Lower leg skin (tissue), 4 donors: ENCODE results near the gene RAB8A. TPM values are rescaled to one million over a fixed set of nuclear protein-coding genes. Genes with fewer than 3 reads are reported as not detected.

Experiments used
- DNase-seq, 2 donors: peaks; one replicate each; pipeline ENCODE4 v3.0.0-alpha.2; 2019; ENCODE audit warnings: low spot score in 2 of 2
- H3K4me3 ChIP-seq: fragments of 200-600 bp; sonication (generic); 2 replicates; pipeline ENCODE4 v1.5.1; 2017; ENCODE audit warnings: mild to moderate bottlenecking, low read depth; ENCODE audit not compliant: poor library complexity, severe bottlenecking
- POLR2A ChIP-seq, 2 donors: fragments of 450-650 bp; IDR thresholded peaks; one replicate each; pipeline ENCODE4 v1.6.1; 2016 to 2017; ENCODE audit warnings: antibody characterized with exemption in 2 of 2, mild to moderate bottlenecking in 1 of 2, moderate library complexity in 1 of 2
- WGBS, 2 donors: methylation state at CpG; one replicate each; pipeline ENCODE4 v1.1.5; 2018; 5-methylcytosine and 5-hydroxymethylcytosine counted together
- intact Hi-C: fragments of 100-400 bp; cut with DNase I; formaldehyde crosslinking; loops from one replicate; pipeline ENCODE4 v1.15.0; 2023; ENCODE audit warnings: low total_unique reads
- total RNA-seq, 4 donors: library from RNA; depleted of rRNA; stranded (reverse); fragments of >200 nt; gene quantifications; one replicate each; pipeline ENCODE4 v1.1.0, GENCODE V29; 2016
- TF ChIP-seq, protein P1 (sequence below), 3 donors: fragments of 450-650 bp; IDR thresholded peaks; one replicate each; pipeline ENCODE4 v1.5.1; 2016; ENCODE audit warnings: antibody characterized with exemption in 3 of 3, mild to moderate bottlenecking in 3 of 3, moderate library complexity in 2 of 3

The RAB8A gene
- 10 to 100 TPM; 43.3 to 58.2 (median 50.8) TPM for total RNA-seq

DNA sequence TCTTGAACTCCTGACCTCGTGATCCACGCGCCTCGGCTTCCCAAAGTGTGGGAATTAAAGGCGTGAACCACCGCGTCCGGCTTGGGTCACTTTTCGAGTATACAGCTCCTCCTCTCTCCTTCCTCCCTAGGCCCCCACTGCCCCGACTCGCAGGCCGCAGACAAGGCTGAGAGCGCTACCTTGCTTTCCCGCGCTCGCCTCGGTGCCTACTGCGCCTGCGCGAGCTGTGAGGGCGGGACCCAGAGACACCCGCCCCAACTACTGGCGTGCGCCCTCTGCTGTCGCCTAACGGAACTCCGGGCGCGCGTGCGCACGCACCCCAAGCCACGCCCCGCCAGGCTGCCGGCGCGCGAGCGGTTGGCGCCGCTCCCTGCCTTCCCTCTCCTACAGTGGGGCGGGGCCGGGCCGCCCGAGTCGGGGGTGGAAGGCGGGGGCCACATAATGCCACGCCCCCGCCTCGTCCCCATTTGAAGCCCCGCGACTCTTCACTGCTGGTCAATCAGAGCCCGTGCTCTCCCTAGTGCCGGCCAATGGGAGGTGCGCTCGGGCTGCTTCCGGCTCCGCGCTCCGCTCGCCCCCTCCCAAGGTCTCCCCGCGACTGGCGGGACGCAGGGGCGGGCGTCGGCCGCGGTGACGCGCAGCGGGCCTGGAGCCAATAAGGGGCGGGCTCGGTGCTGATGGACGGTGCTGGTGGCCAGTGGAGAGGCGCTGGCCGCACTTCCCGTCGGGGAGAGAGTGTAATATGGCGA, at the start of gene RAB8A:
RAB8A (plus strand) TSS at position 730 of the 749 bp plus-strand sequence; CDS start at position 743, 13 bp downstream.
- DNase-seq, result peak; percentile 98 to 100
- TF ChIP-seq, protein P1, sequence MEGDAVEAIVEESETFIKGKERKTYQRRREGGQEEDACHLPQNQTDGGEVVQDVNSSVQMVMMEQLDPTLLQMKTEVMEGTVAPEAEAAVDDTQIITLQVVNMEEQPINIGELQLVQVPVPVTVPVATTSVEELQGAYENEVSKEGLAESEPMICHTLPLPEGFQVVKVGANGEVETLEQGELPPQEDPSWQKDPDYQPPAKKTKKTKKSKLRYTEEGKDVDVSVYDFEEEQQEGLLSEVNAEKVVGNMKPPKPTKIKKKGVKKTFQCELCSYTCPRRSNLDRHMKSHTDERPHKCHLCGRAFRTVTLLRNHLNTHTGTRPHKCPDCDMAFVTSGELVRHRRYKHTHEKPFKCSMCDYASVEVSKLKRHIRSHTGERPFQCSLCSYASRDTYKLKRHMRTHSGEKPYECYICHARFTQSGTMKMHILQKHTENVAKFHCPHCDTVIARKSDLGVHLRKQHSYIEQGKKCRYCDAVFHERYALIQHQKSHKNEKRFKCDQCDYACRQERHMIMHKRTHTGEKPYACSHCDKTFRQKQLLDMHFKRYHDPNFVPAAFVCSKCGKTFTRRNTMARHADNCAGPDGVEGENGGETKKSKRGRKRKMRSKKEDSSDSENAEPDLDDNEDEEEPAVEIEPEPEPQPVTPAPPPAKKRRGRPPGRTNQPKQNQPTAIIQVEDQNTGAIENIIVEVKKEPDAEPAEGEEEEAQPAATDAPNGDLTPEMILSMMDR (IDR thresholded peaks at IDR 0.05), result peak in 1 of 3 donors; percentile 95
- no peak for TF ChIP-seq POLR2A (IDR thresholded peaks at IDR 0.05)
- WGBS, 2 donors, result 1 to 2% methylated on average over 52 to 69 of the region's 81 CpGs
- intact Hi-C loops, result loop anchor here (2.0 to 10.0 kb wide), 2 partner anchors 21 to 73 kb away; partner anchors contain the start of gene FAM32A
- H3K4me3 ChIP-seq, result peak within 1 kb of the TSS; percentile 99

DNA sequence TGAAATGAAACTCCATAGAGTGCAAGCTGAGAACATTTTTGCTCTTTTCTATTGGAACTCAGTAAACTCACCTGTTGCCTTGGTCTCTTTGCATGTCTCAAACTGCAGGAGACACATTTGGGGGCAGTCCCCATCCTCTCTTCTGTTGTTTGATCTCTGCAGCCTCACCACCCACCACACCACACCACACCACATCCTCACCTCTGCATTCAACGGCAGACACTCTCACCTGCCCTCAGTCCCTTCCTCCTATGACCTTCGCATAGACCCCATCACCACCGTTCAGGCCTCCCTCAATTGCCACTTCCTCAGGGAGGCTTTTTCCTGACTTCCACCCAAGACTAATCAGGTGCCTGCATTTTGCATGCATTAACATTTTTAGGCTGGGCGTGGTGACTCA, 49.7 kb upstream of the RAB8A start:
- WGBS, 2 donors, result 73 to 89% methylated on average over 4 of the region's 4 CpGs
- DNase-seq, result peak in 1 of 2 donors; percentile 75
- TF ChIP-seq, protein P1 (IDR thresholded peaks at IDR 0.05), result no peak
- no peak for TF ChIP-seq POLR2A (IDR thresholded peaks at IDR 0.05)
- no peak overlapping the region for H3K4me3 ChIP-seq
- intact Hi-C loops, result no loop called here

GRCh38 chr19:16062789-16063188, 48.9 kb upstream of the RAB8A start:
- WGBS, 2 donors, result 79 to 92% methylated on average over 2 of the region's 2 CpGs
- no peak overlapping the region for H3K4me3 ChIP-seq
- intact Hi-C loops, result no loop called here
- DNase-seq, result peak in 1 of 2 donors; percentile 87
- TF ChIP-seq, protein P1 (IDR thresholded peaks at IDR 0.05), result no peak
- no peak for TF ChIP-seq POLR2A (IDR thresholded peaks at IDR 0.05)

GRCh38 chr19:16064209-16064889, 47.3 kb upstream of the RAB8A start:
- DNase-seq, result peak in 1 of 2 donors; percentile 83
- H3K4me3 ChIP-seq, result no peak overlapping the region
- intact Hi-C loops, result no loop called here
- 88 to 92% methylated on average over 14 to 16 of the region's 16 CpGs for WGBS, 2 donors
- TF ChIP-seq POLR2A (IDR thresholded peaks at IDR 0.05), result no peak
- TF ChIP-seq, protein P1 (IDR thresholded peaks at IDR 0.05), result no peak

DNA sequence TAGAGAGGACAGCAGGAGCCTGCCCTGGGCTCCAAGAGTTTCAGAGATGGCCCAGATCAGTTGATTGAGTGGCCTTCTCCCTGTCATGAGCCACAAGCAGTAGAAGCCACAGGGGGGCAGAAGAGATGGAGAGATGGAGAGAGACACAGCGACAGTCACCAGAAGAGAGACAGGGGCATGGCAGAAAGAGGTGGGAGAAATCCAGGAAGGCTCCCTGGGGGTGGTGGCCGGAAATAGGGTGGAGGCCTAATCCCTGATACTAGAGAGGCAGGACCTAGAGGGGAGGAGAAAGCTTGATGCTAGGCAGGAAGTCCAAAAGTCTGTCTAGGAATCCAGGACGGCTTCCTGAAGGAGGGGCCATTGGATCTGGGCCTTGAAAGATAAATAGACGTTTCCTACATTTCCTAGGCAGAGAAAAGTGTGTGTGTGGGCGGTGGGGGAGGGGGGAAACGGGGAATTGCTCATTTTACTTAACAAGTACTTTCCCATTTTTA, 45.0 kb upstream of the RAB8A start:
- H3K4me3 ChIP-seq, result no peak overlapping the region
- 38 to 41% methylated on average over 6 of the region's 6 CpGs for WGBS, 2 donors
- peak in 1 of 2 donors; percentile 85 for DNase-seq
- intact Hi-C loops, result no loop called here
- TF ChIP-seq, protein P1 (IDR thresholded peaks at IDR 0.05), result no peak
- TF ChIP-seq POLR2A (IDR thresholded peaks at IDR 0.05), result no peak
